ENCODE measurements around the gene PKP1.
"Not testable (repeated sequence)": the region's sequence is repeated elsewhere in the genome, so short reads cannot be mapped to it uniquely, and the experiment has no call there.

Gene PKP1

GRCh38 chr1:201282931-201283829 lies at the start of gene PKP1:
Gene PKP1 (plus strand): TSS chr1:201283506. CDS start chr1:201283703, 197 bp downstream.
- DNase-seq, result no peak

GRCh38 chr1:201239646-201240045 lies 43.7 kb upstream of the PKP1 start:
- DNase-seq, result not testable (repeated sequence)

GRCh38 chr1:201240171-201240570 lies 43.1 kb upstream of the PKP1 start:
- DNase-seq, result no peak

- no peak for DNase-seq
These were observed 41.6 kb upstream of the PKP1 start for GRCh38 chr1:201241736-201242135.

- DNase-seq, result no peak
These were observed 38.2 kb upstream of the PKP1 start for GRCh38 chr1:201245082-201245481.

GRCh38 chr1:201248721-201249559 lies 34.4 kb upstream of the PKP1 start:
- no peak for DNase-seq

- no peak for DNase-seq
These were observed 32.8 kb upstream of the PKP1 start for GRCh38 chr1:201250326-201251011.

- DNase-seq, result no peak
These were observed 31.9 kb upstream of the PKP1 start for GRCh38 chr1:201251411-201251810.

GRCh38 chr1:201251851-201252430 lies 31.4 kb upstream of the PKP1 start:
- DNase-seq, result no peak

- no peak for DNase-seq
These were observed 30.3 kb upstream of the PKP1 start for GRCh38 chr1:201252944-201253371.

GRCh38 chr1:201253411-201253810 lies 29.9 kb upstream of the PKP1 start:
- DNase-seq, result no peak

- DNase-seq, result no peak
These were observed 29.2 kb upstream of the PKP1 start for GRCh38 chr1:201253906-201254624.

- peak; percentile 79 for DNase-seq
These were observed 28.5 kb upstream of the PKP1 start for GRCh38 chr1:201254625-201255478.

- no peak for DNase-seq
These were observed 27.6 kb upstream of the PKP1 start for GRCh38 chr1:201255479-201256362.

GRCh38 chr1:201258132-201258531 lies 25.2 kb upstream of the PKP1 start:
- not testable (repeated sequence) for DNase-seq

GRCh38 chr1:201258763-201259230 lies 24.5 kb upstream of the PKP1 start:
- DNase-seq, result no peak

GRCh38 chr1:201259476-201260235 lies 23.6 kb upstream of the PKP1 start:
- no peak for DNase-seq

GRCh38 chr1:201260236-201260590 lies 23.1 kb upstream of the PKP1 start:
- no peak for DNase-seq

GRCh38 chr1:201260648-201261311 lies 22.5 kb upstream of the PKP1 start:
- DNase-seq, result no peak
